Spleen (tissue), 7 donors: ENCODE results near the gene OSGIN1.

Experiments used
- CTCF ChIP-seq, 11 experiments: fragments of 200-600 bp in 7 of 11; fragments of 450-650 bp in 4 of 11; sonication (generic) in 4 of 11; IDR thresholded peaks in 8 of 11; conservative IDR thresholded peaks in 3 of 11; 1 replicate in 7 of 11; 2 replicates in 4 of 11; pipeline versions ENCODE4 v1.4.0 to v1.8.0; 2016 to 2021; ENCODE audit warnings: antibody characterized with exemption in 11 of 11, inconsistent platforms in 4 of 11, mild to moderate bottlenecking in 1 of 11
- POLR2A ChIP-seq, 3 donors: fragments of 450-650 bp; IDR thresholded peaks; one replicate each; pipeline ENCODE4 v1.5.1; 2017; ENCODE audit warnings: antibody characterized with exemption in 3 of 3, mild to moderate bottlenecking in 1 of 3
- POLR2AphosphoS5 ChIP-seq, 3 donors: sonication (generic); formaldehyde crosslinking; IDR thresholded peaks; one replicate each; pipeline ENCODE4 v1.5.1; 2017; ENCODE audit warnings: antibody characterized with exemption in 3 of 3
- donor health status: DM: no; HTN: no; CAD: no; lungs with moderate emphysema.
- donor health status: DM: no; HTN: no; CAD: no.
- donor health status: DM: no; HTN: no; CAD: no.

GRCh38 chr16:83966153-83966696 lies 13.2 kb downstream of the OSGIN1 start:
- TF ChIP-seq CTCF (IDR thresholded peaks at IDR 0.05 in 8 of 11, conservative IDR thresholded peaks at IDR 0.05 in 3 of 11) (no peak), POLR2A (IDR thresholded peaks at IDR 0.05) (no peak), POLR2AphosphoS5 (IDR thresholded peaks at IDR 0.05) (no peak)
